Endothelial cell of umbilical vein (primary cell): Measurements from ENCODE around the gene STK17A. TPM values are rescaled to one million over a fixed set of nuclear protein-coding genes. Genes with fewer than 3 reads are reported as not detected.

Source experiments
- BruUV-seq: library from RNA; stranded (reverse); fragments of 400-500 nt; replicated peaks from 2 replicates; lab custom pipeline; 2021; lab: Mats Ljungman, UMichigan
- CTCF ChIA-PET: fragments of 300-600, 350-600 bp; sonication (Branson Sonifier 250); formaldehyde crosslinking; loops from one replicate; lab custom pipeline; 2021; ENCODE audit warnings: antibody characterized with exemption, inconsistent platforms; lab: Charles Lee
- POLR2A ChIA-PET: fragments of 300-600, 350-600 bp; sonication (Branson Sonifier 250); formaldehyde crosslinking; loops from one replicate; lab custom pipeline; 2021; ENCODE audit warnings: antibody characterized with exemption, inconsistent platforms; lab: Charles Lee
- DNase-seq: peaks from one replicate; pipeline ENCODE4 v3.0.0-alpha.2; 2011; ENCODE audit warnings: low read depth, low spot score
- FAIRE-seq: peaks from 2 replicates; lab custom pipeline; 2011; peaks lifted over from hg19 to GRCh38; lab: Jason Lieb, UNC
- H2AFZ ChIP-seq: 2 replicates; pipeline ENCODE4 v1.6.0; 2012; ENCODE audit warnings: low read depth, low read length, control low read depth, inconsistent platforms
- H3K27ac ChIP-seq: 2 replicates; pipeline ENCODE4 v1.5.1; 2011; ENCODE audit warnings: low read depth, mild to moderate bottlenecking, control low read depth, low read length, moderate library complexity; ENCODE audit not compliant: insufficient read depth
- H3K27me3 ChIP-seq, 2 experiments: 2 replicates each; pipeline versions ENCODE4 v1.6.0 to v1.6.1; 2011; ENCODE audit warnings: low read length in 2 of 2, mixed read lengths in 1 of 2; ENCODE audit not compliant: control insufficient read depth in 2 of 2, insufficient read depth in 2 of 2
- H3K36me3 ChIP-seq, 2 experiments: 2 replicates in 1 of 2; 3 replicates in 1 of 2; pipeline ENCODE4 v1.5.1; 2011; ENCODE audit warnings: low read length in 2 of 2, mild to moderate bottlenecking in 1 of 2, moderate library complexity in 1 of 2; ENCODE audit not compliant: control insufficient read depth in 2 of 2, insufficient read depth in 2 of 2; ENCODE audit errors: extremely low read depth in 1 of 2
- H3K4me1 ChIP-seq: 3 replicates; pipeline ENCODE4 v1.5.1; 2011; ENCODE audit warnings: mild to moderate bottlenecking, low read length; ENCODE audit not compliant: control insufficient read depth, insufficient read depth; ENCODE audit errors: extremely low read depth
- H3K4me2 ChIP-seq: 2 replicates; pipeline ENCODE4 v1.6.1; 2011; ENCODE audit warnings: low read length, control low read depth, mixed read lengths; ENCODE audit not compliant: insufficient read depth
- H3K4me3 ChIP-seq, 3 experiments: fragments of 200-600 bp in 1 of 3; sonication (generic), shearing (Covaris generic) in 1 of 3; replicated peaks in 1 of 3; 2 replicates each; pipeline ENCODE4 v1.5.1; 2011 to 2016; ENCODE audit warnings: control low read depth in 3 of 3, low read length in 3 of 3, mild to moderate bottlenecking in 2 of 3, inconsistent platforms in 1 of 3, low read depth in 1 of 3, moderate library complexity in 1 of 3; ENCODE audit not compliant: insufficient read depth in 1 of 3
- H3K79me2 ChIP-seq: 2 replicates; pipeline ENCODE4 v1.6.0; 2012; ENCODE audit warnings: low read length, inconsistent platforms; ENCODE audit not compliant: control insufficient read depth, insufficient read depth
- H3K9ac ChIP-seq: replicated peaks from 2 replicates; pipeline ENCODE3; 2011; ENCODE audit warnings: low read length, control low read depth; ENCODE audit not compliant: insufficient read depth; ENCODE audit errors: extremely low read depth
- H3K9me1 ChIP-seq: replicated peaks from 3 replicates; pipeline ENCODE4 v1.6.0; 2011; ENCODE audit warnings: mild to moderate bottlenecking, low read length; ENCODE audit not compliant: control insufficient read depth, insufficient read depth; ENCODE audit errors: extremely low read depth
- H3K9me3 ChIP-seq: replicated peaks from 2 replicates; pipeline ENCODE4 v1.5.1; 2012; ENCODE audit warnings: low read length, inconsistent platforms; ENCODE audit not compliant: control insufficient read depth, insufficient read depth
- H4K20me1 ChIP-seq: replicated peaks from 2 replicates; pipeline ENCODE3; 2011; ENCODE audit warnings: mild to moderate bottlenecking, low read length; ENCODE audit not compliant: control insufficient read depth, insufficient read depth; ENCODE audit errors: extremely low read depth
- CTCF ChIP-seq, 2 donors: IDR thresholded peaks; 1 replicate in 1 of 2; 2 replicates in 1 of 2; pipeline ENCODE4 v1.5.1; 2011; ENCODE audit warnings: low read length in 2 of 2, mild to moderate bottlenecking in 2 of 2, moderate library complexity in 2 of 2, control low read depth in 1 of 2, inconsistent platforms in 1 of 2, low read depth in 1 of 2; ENCODE audit not compliant: insufficient read depth in 1 of 2; ENCODE audit errors: extremely low read depth in 1 of 2
- EZH2 ChIP-seq: IDR thresholded peaks from 2 replicates; pipeline ENCODE4 v1.6.1; 2012; ENCODE audit warnings: borderline replicate concordance, low read depth, mild to moderate bottlenecking, moderate library complexity, low read length, inconsistent platforms; ENCODE audit not compliant: severe bottlenecking
- FOS ChIP-seq: IDR thresholded peaks from 2 replicates; pipeline ENCODE4 v1.6.1; 2011; ENCODE audit warnings: mild to moderate bottlenecking, low read length, moderate library complexity, borderline replicate concordance; ENCODE audit not compliant: insufficient read depth
- GATA2 ChIP-seq: IDR thresholded peaks from 2 replicates; pipeline ENCODE4 v1.7.0; 2011; ENCODE audit warnings: low read depth, mild to moderate bottlenecking, moderate library complexity, mixed read lengths, low read length; ENCODE audit not compliant: insufficient read length, insufficient read depth
- JUN ChIP-seq: IDR thresholded peaks from 2 replicates; pipeline ENCODE4 v1.6.1; 2011; ENCODE audit warnings: borderline replicate concordance, low read depth; ENCODE audit not compliant: insufficient read length, insufficient read depth
- MAX ChIP-seq: IDR thresholded peaks from 2 replicates; pipeline ENCODE4 v1.6.1; 2011; ENCODE audit not compliant: insufficient read depth, insufficient read length
- MYC ChIP-seq: IDR thresholded peaks from one replicate; pipeline ENCODE4 v1.6.1; 2011; ENCODE audit warnings: mild to moderate bottlenecking, low read depth, low read length
- POLR2A ChIP-seq: IDR thresholded peaks from 2 replicates; pipeline ENCODE4 v1.6.1; 2012; ENCODE audit warnings: low read depth, mild to moderate bottlenecking, control low read depth, low read length
- POLR2AphosphoS5 ChIP-seq: IDR thresholded peaks from 2 replicates; pipeline ENCODE4 v1.6.1; 2012; ENCODE audit warnings: low read depth, mild to moderate bottlenecking, control low read depth, low read length, moderate library complexity; ENCODE audit not compliant: insufficient read depth
- dilution Hi-C: fragments of 300-500 bp; cut with MboI; formaldehyde crosslinking; loops from one replicate; pipeline ENCODE4 v1.15.0; 2019; ENCODE audit warnings: low sequenced_read_pairs; ENCODE audit not compliant: extremely low pct_ligation_motif_present
- intact Hi-C: fragments of 100-400 bp; cut with micrococcal nuclease; formaldehyde crosslinking; loops from one replicate; pipeline ENCODE4 v1.10.0; 2022
- polyA plus RNA-seq, 4 experiments: library from polyadenylated mRNA; depleted of rRNA in 3 of 4; stranded (reverse) in 3 of 4; unstranded in 1 of 4; fragments of >200 nt; gene quantifications; 2 replicates each; pipeline versions ENCODE4 v1.2.1 to v1.2.3, GENCODE V29; 2011 to 2012; ENCODE audit warnings: missing spikeins in 1 of 4
- total RNA-seq: library from RNA; stranded (reverse); gene quantifications from 2 replicates; pipeline ENCODE4 v1.2.3, GENCODE V29; 2021

The STK17A gene
- total and polyA plus RNA-seq, 2 donors (not counting 3 experiments of a cell fraction or from before 2014, with no cell fraction given): 11.7 to 58.8 TPM

GRCh38 chr7:43629857-43630256 lies 46.9 kb downstream of the STK17A start:
- H3K4me3 ChIP-seq: no peak overlapping the region
- H3K4me2 ChIP-seq: no peak overlapping the region
- H3K36me3 ChIP-seq: peaks cover 6 to 27% of the 10 kb centered on the region in 2 experiments
- DNase-seq: no peak
- ChIA-PET POLR2A (no interaction called here), CTCF (interaction anchor here (0.8 to 5.3 kb wide), 5 partner anchors 8 to 70 kb away, joined by 3 to 22 read pairs (median 13); partner anchors contain the start of gene STK17A)
- BruUV-seq: no TSS peak
- FAIRE-seq: no peak
- TF ChIP-seq MAX: no peak
- TF ChIP-seq EZH2: no peak
- H3K27ac ChIP-seq: no peak overlapping the region
- H3K9me3 ChIP-seq: no peaks in the 10 kb centered on the region
- no peaks in the 10 kb centered on the region for H4K20me1 ChIP-seq
- H3K9ac ChIP-seq: no peak overlapping the region
- no peaks in the 10 kb centered on the region for H3K9me1 ChIP-seq
- peaks cover 68% of the 10 kb centered on the region for H3K79me2 ChIP-seq
- H3K4me1 ChIP-seq: no peaks in the 10 kb centered on the region
- intact Hi-C loops (no loop called here), dilution Hi-C loops (no loop called here)
- no peak overlapping the region for H2AFZ ChIP-seq
- no peaks in the 10 kb centered on the region for H3K27me3 ChIP-seq

GRCh38 chr7:43630482-43630881 lies 47.6 kb downstream of the STK17A start:
- Histone ChIP-seq H3K9me1 (no peaks in the 10 kb centered on the region), H3K9me3 (no peaks in the 10 kb centered on the region), H4K20me1 (no peaks in the 10 kb centered on the region), H3K27me3 (no peaks in the 10 kb centered on the region), H3K9ac (no peak overlapping the region), H3K79me2 (peaks cover 67% of the 10 kb centered on the region), H3K4me3 (no peak overlapping the region), H2AFZ (no peak overlapping the region), H3K4me1 (no peaks in the 10 kb centered on the region), H3K27ac (no peak overlapping the region), H3K36me3 (peaks cover 6 to 27% of the 10 kb centered on the region in 2 experiments), H3K4me2 (no peak overlapping the region)
- POLR2A ChIA-PET: no interaction called here
- TF ChIP-seq CTCF (IDR thresholded peaks at IDR 0.05; ENCODE audit: extremely low read depth in 1 of 2, insufficient read depth in 1 of 2, low read depth in 1 of 2, low read length in 2 of 2): no peak
- TF ChIP-seq JUN: no peak
- no peak for TF ChIP-seq EZH2
- TF ChIP-seq FOS: no peak
- no peak for TF ChIP-seq MYC
- no peak for TF ChIP-seq POLR2AphosphoS5
- no peak for TF ChIP-seq POLR2A
- no peak for TF ChIP-seq GATA2
- no peak for TF ChIP-seq MAX
- BruUV-seq: no TSS peak
- intact Hi-C loops: no loop called here
- CTCF ChIA-PET: interaction anchor here (0.8 to 5.3 kb wide), 3 partner anchors 9 to 48 kb away, joined by 3 to 22 read pairs (median 19); partner anchors contain the start of gene STK17A
- no peak for DNase-seq
- dilution Hi-C loops: no loop called here
- no peak for FAIRE-seq
